Loucy (cell line): ENCODE data around the gene CEP170.

Experiments
- H2AFZ ChIP-seq: fragments of 200-600 bp; sonication (generic); 2 replicates; pipeline ENCODE4 v1.6.0; 2016; ENCODE audit warnings: antibody characterized with exemption, mild to moderate bottlenecking, low read length, moderate library complexity
- H3F3A ChIP-seq: fragments of 200-600 bp; 2 replicates; pipeline ENCODE4 v1.6.0; 2016; ENCODE audit warnings: antibody characterized with exemption, low read depth, mild to moderate bottlenecking
- H3K27me3 ChIP-seq: fragments of 200-600 bp; sonication (generic); 2 replicates; pipeline ENCODE4 v1.6.1; 2014; ENCODE audit warnings: low read length, mild to moderate bottlenecking; ENCODE audit not compliant: insufficient read depth, poor library complexity, severe bottlenecking
- H3K36me3 ChIP-seq: fragments of 200-600 bp; sonication (generic); 2 replicates; pipeline ENCODE4 v1.6.1; 2016; ENCODE audit warnings: low read length; ENCODE audit not compliant: insufficient read depth
- H3K4me1 ChIP-seq: fragments of 200-600 bp; sonication (generic); 2 replicates; pipeline ENCODE4 v1.5.1; 2014; ENCODE audit warnings: low read length, mild to moderate bottlenecking; ENCODE audit not compliant: insufficient read depth, poor library complexity, severe bottlenecking
- H3K4me2 ChIP-seq: fragments of 200-600 bp; sonication (generic); 2 replicates; pipeline ENCODE4 v1.6.0; 2014; ENCODE audit warnings: antibody characterized with exemption, low read length, low read depth, mild to moderate bottlenecking; ENCODE audit not compliant: poor library complexity, severe bottlenecking
- H3K4me3 ChIP-seq: fragments of 200-600 bp; sonication (generic); 2 replicates; pipeline ENCODE4 v1.5.1; 2014; ENCODE audit warnings: low read length, mild to moderate bottlenecking, mixed read lengths; ENCODE audit not compliant: poor library complexity, severe bottlenecking
- H3K79me2 ChIP-seq: fragments of 200-600 bp; sonication (generic); 2 replicates; pipeline ENCODE4 v1.6.1; 2014; ENCODE audit warnings: low read length; ENCODE audit not compliant: insufficient read depth
- H3K9ac ChIP-seq: fragments of 200-600 bp; sonication (generic); 2 replicates; pipeline ENCODE4 v1.6.0; 2014; ENCODE audit warnings: mild to moderate bottlenecking, low read depth, low read length, moderate library complexity; ENCODE audit not compliant: poor library complexity, severe bottlenecking
- H3K9me2 ChIP-seq: fragments of 200-600 bp; sonication (generic); replicated peaks from 2 replicates; pipeline ENCODE4 v1.6.1; 2016; ENCODE audit warnings: low read depth, low read length, mixed read lengths
- H3K9me3 ChIP-seq: fragments of 200-600 bp; sonication (generic); 2 replicates; pipeline ENCODE4 v1.6.1; 2014; ENCODE audit warnings: mild to moderate bottlenecking, antibody characterized with exemption, low read length, low read depth; ENCODE audit not compliant: insufficient read depth
- H4K20me1 ChIP-seq: fragments of 200-600 bp; sonication (generic); 2 replicates; pipeline ENCODE4 v1.6.0; 2014; ENCODE audit warnings: antibody characterized with exemption, low read length, mild to moderate bottlenecking; ENCODE audit not compliant: insufficient read depth, poor library complexity, severe bottlenecking
- CTCF ChIP-seq: fragments of 200-600 bp; sonication (generic); conservative IDR thresholded peaks from 2 replicates; pipeline ENCODE4 v1.5.1; 2014; ENCODE audit warnings: mild to moderate bottlenecking, antibody characterized with exemption, low read length
- EZH2phosphoT487 ChIP-seq: fragments of 200-600 bp; IDR thresholded peaks from 2 replicates; pipeline ENCODE4 v1.6.1; 2018; ENCODE audit warnings: antibody characterized with exemption, mild to moderate bottlenecking, moderate library complexity, borderline replicate concordance

CEP170 gene

DNA sequence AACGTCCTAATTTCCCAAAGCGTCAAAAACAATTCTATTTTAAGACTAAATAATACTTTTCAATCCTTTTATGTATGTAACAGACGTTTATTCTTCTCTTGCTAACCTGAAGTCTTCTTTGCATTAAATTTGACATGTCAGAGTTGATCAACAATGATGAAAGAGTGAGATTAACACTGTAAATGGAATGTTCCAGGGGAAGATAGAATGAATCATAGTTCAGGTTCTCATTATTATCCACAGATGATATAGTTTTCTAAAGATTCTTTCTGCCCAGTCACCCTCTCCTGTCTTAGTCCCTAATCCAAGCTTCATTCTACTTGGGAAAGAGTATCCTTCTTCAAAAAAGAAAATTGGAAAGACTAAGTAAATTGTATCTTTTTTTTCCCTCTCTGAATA, 39.6 kb upstream of the CEP170 start:
- Histone ChIP-seq H2AFZ (no peak overlapping the region), H3F3A (no peaks in the 10 kb centered on the region), H3K4me2 (no peak overlapping the region), H4K20me1 (no peaks in the 10 kb centered on the region), H3K4me3 (no peak overlapping the region), H3K79me2 (no peaks in the 10 kb centered on the region), H3K27me3 (no peaks in the 10 kb centered on the region), H3K4me1 (no peaks in the 10 kb centered on the region), H3K36me3 (peaks cover 25% of the 10 kb centered on the region; the same call in 1 of the 2 replicates), H3K9ac (no peak overlapping the region), H3K9me2 (no peaks in the 10 kb centered on the region), H3K9me3 (no peaks in the 10 kb centered on the region)
- no peak for TF ChIP-seq CTCF
- no peak for TF ChIP-seq EZH2phosphoT487

DNA sequence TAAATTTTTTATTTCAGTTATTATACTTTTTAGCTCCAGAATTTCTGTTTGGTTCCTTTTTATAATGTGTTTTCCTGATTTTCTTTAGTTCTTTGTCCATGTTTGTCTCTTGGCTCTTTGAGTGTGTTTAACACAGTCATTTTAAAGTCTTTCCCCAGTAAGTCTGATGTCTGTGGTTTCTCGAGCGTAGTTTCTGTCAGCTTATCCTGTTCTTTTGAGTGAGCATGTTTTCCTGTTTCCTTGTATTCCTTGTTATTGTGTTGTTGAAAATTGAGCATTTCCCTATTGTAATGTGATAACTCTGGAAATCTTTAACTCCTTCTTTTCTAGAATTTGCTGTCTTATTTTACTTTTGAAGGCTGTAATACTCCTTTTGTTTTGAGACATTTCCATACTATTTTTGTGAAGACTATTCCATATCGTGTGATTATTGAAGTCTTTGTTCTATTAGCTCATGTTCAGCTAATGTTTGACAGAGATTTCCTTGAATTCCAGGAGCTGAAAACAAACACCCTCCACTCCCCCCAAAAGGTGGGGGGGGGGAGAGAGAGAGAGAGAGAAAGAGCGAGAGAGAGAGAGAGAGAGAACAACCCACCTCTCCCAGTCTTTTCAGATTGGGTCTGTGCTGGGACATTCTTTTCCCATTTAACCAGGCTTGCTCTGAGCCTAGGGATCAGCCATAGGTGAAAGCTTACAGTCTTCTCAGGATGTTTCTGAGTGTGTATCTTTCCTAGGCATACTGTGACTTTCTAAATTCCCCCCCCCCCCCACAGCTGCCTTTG, 39.1 kb upstream of the CEP170 start:
- Histone ChIP-seq H3F3A (no peaks in the 10 kb centered on the region), H3K36me3 (peaks cover 22% of the 10 kb centered on the region; the same call in 1 of the 2 replicates), H3K4me1 (no peaks in the 10 kb centered on the region)

GRCh38 chr1:243292117-243292516, 37.0 kb upstream of the CEP170 start:
- Histone ChIP-seq H2AFZ (no peak overlapping the region), H4K20me1 (no peaks in the 10 kb centered on the region), H3K4me1 (peaks cover 12% of the 10 kb centered on the region), H3K9ac (no peak overlapping the region), H3K79me2 (no peaks in the 10 kb centered on the region), H3F3A (no peaks in the 10 kb centered on the region), H3K4me2 (no peak overlapping the region), H3K9me3 (no peaks in the 10 kb centered on the region), H3K9me2 (no peaks in the 10 kb centered on the region), H3K27me3 (no peaks in the 10 kb centered on the region), H3K36me3 (peaks cover 18% of the 10 kb centered on the region; the same call in 1 of the 2 replicates), H3K4me3 (no peak overlapping the region)
- TF ChIP-seq CTCF = no peak
- no peak for TF ChIP-seq EZH2phosphoT487

More for the DNA sequence above, 39.1 kb upstream of the CEP170 start:
- TF ChIP-seq EZH2phosphoT487 (no peak), CTCF (no peak)
- Histone ChIP-seq H3K9ac (no peak overlapping the region), H3K27me3 (no peaks in the 10 kb centered on the region), H3K9me2 (no peaks in the 10 kb centered on the region), H2AFZ (no peak overlapping the region), H3K4me2 (no peak overlapping the region), H3K79me2 (no peaks in the 10 kb centered on the region), H3K9me3 (no peaks in the 10 kb centered on the region), H4K20me1 (no peaks in the 10 kb centered on the region), H3K4me3 (no peak overlapping the region)
